HepG2 (cell line): ENCODE data around the gene DNAJB11. TPM values are rescaled to one million over a fixed set of nuclear protein-coding genes. Genes with fewer than 3 reads are reported as not detected.

ENCODE experiments used
- ARNTL ChIP-seq: sonication (generic); formaldehyde crosslinking; IDR thresholded peaks from 2 replicates; pipeline ENCODE4 v1.4.0; 2020; ENCODE audit warnings: mild to moderate bottlenecking, missing genetic modification reagents
- DMTF1 ChIP-seq: sonication (generic); formaldehyde crosslinking; IDR thresholded peaks from 2 replicates; pipeline ENCODE4 v1.4.0; 2020; ENCODE audit warnings: mild to moderate bottlenecking, missing genetic modification reagents
- FOXA1 ChIP-seq, 2 experiments: fragments of 450-650 bp in 1 of 2; sonication (generic) in 1 of 2; formaldehyde crosslinking in 1 of 2; IDR thresholded peaks; 2 replicates each; pipeline versions ENCODE4 v1.4.0 to v1.6.1; 2016 to 2020; ENCODE audit warnings: missing genetic modification reagents in 1 of 2
- GABPB1 ChIP-seq: IDR thresholded peaks from 2 replicates; pipeline ENCODE4 v1.6.1; 2016; ENCODE audit warnings: mild to moderate bottlenecking, missing genetic modification reagents, moderate library complexity, missing compliant biosample characterization
- MTF1 ChIP-seq: sonication (generic); formaldehyde crosslinking; IDR thresholded peaks from 2 replicates; pipeline ENCODE4 v1.5.0; 2020; ENCODE audit warnings: missing genetic modification reagents
- NFE2 ChIP-seq: sonication (generic); formaldehyde crosslinking; IDR thresholded peaks from 2 replicates; pipeline ENCODE4 v1.4.0; 2020; ENCODE audit warnings: missing genetic modification reagents
- PAF1 ChIP-seq: IDR thresholded peaks from 2 replicates; pipeline ENCODE4 v1.6.1; 2016; ENCODE audit warnings: missing genetic modification reagents, missing compliant biosample characterization
- PATZ1 ChIP-seq: sonication (generic); formaldehyde crosslinking; IDR thresholded peaks from 2 replicates; pipeline ENCODE4 v1.4.0; 2020; ENCODE audit warnings: missing genetic modification reagents
- RXRA ChIP-seq: sonication (generic); formaldehyde crosslinking; IDR thresholded peaks from 2 replicates; pipeline ENCODE4 v1.5.1; 2020; ENCODE audit warnings: missing genetic modification reagents
- SOX5 ChIP-seq: IDR thresholded peaks from 2 replicates; pipeline ENCODE4 v1.6.1; 2016; ENCODE audit warnings: borderline replicate concordance
- TARDBP ChIP-seq: sonication (generic); formaldehyde crosslinking; IDR thresholded peaks from 2 replicates; pipeline ENCODE4 v1.8.0; 2022; ENCODE audit warnings: mild to moderate bottlenecking, missing genetic modification reagents
- TEAD2 ChIP-seq: sonication (generic); formaldehyde crosslinking; IDR thresholded peaks from 2 replicates; pipeline ENCODE4 v1.9.0; 2021; ENCODE audit warnings: missing genetic modification reagents
- ZBTB26 ChIP-seq: IDR thresholded peaks from 2 replicates; pipeline ENCODE4 v1.6.1; 2016; ENCODE audit warnings: missing compliant biosample characterization, missing genetic modification reagents, borderline replicate concordance
- ZMAT3 ChIP-seq: sonication (generic); formaldehyde crosslinking; conservative IDR thresholded peaks from 2 replicates; pipeline ENCODE4 v1.7.0; 2021; ENCODE audit warnings: missing genetic modification reagents
- ZNF12 ChIP-seq: sonication (generic); formaldehyde crosslinking; IDR thresholded peaks from 2 replicates; pipeline ENCODE4 v1.5.0; 2020; ENCODE audit warnings: missing genetic modification reagents
- ZNF230 ChIP-seq: sonication (generic); formaldehyde crosslinking; IDR thresholded peaks from 2 replicates; pipeline ENCODE4 v1.4.0; 2020; ENCODE audit warnings: mild to moderate bottlenecking, missing genetic modification reagents
- ZNF281 ChIP-seq: sonication (generic); formaldehyde crosslinking; IDR thresholded peaks from 2 replicates; pipeline ENCODE4 v1.4.0; 2020; ENCODE audit warnings: missing genetic modification reagents, borderline replicate concordance
- ZNF354B ChIP-seq: sonication (generic); formaldehyde crosslinking; IDR thresholded peaks from 2 replicates; pipeline ENCODE4 v1.8.0; 2022; ENCODE audit warnings: mild to moderate bottlenecking, missing genetic modification reagents
- ZNF83 ChIP-seq: sonication (generic); formaldehyde crosslinking; IDR thresholded peaks from 2 replicates; pipeline ENCODE4 v1.4.0; 2020; ENCODE audit warnings: missing genetic modification reagents, mild to moderate bottlenecking, borderline replicate concordance
- ZSCAN20 ChIP-seq: sonication (generic); formaldehyde crosslinking; IDR thresholded peaks from 2 replicates; pipeline ENCODE4 v1.4.0; 2020; ENCODE audit warnings: missing genetic modification reagents, mild to moderate bottlenecking, borderline replicate concordance
- ZSCAN30 ChIP-seq: sonication (generic); formaldehyde crosslinking; IDR thresholded peaks from 2 replicates; pipeline ENCODE4 v1.5.0; 2020; ENCODE audit warnings: mild to moderate bottlenecking, missing genetic modification reagents
- polyA plus RNA-seq, 8 experiments: library from polyadenylated mRNA; depleted of rRNA in 3 of 8; stranded (reverse) in 7 of 8; unstranded in 1 of 8; fragments of >200 nt; fragmentation: Illumina TruSeq in 4 of 8; extraction: Trizol in 4 of 8; gene quantifications; 2 replicates each; pipeline versions ENCODE4 v1.2.1 to v1.2.3, GENCODE V29; 2011 to 2016; ENCODE audit warnings: low read depth in 4 of 8, missing spikeins in 1 of 8, mixed read lengths in 1 of 8; ENCODE audit not compliant: insufficient read depth in 1 of 8
- total RNA-seq, 5 experiments: library from RNA; depleted of rRNA; stranded (reverse); fragments of >200 nt; fragmentation: Illumina TruSeq; extraction: Trizol; gene quantifications; 2 replicates each; pipeline ENCODE4 v1.2.3, GENCODE V29; 2016; ENCODE audit warnings: low read depth in 1 of 5

The DNAJB11 gene
- total and polyA plus RNA-seq, 2 of the 13 experiments (the other 11 are each of a cell fraction or from before 2014, with no cell fraction given), result 41.0 to 132 TPM

- no peak for TF ChIP-seq DMTF1 (CRISPR knock-in tag)
- TF ChIP-seq PAF1, result no peak
- TF ChIP-seq TARDBP (CRISPR knock-in tag), result peak; percentile 53; the same call in 1 of the 2 replicates
- TF ChIP-seq TEAD2, result 0 out of 2 replicates have a peak, but pooled peaks have one; percentile 46
- TF ChIP-seq SOX5 (CRISPR knock-in tag), result peak; percentile 48; the same call in 1 of the 2 replicates
- peak; percentile 83; the same call in 1 of the 2 replicates for TF ChIP-seq ZNF354B (CRISPR knock-in tag)
- TF ChIP-seq PATZ1, result peak; percentile 90
- TF ChIP-seq ZSCAN30, result no peak
- TF ChIP-seq ZNF230 (CRISPR knock-in tag), result peak; percentile 66; the same call in 1 of the 2 replicates
- TF ChIP-seq ZNF83 (CRISPR knock-in tag), result no peak
- TF ChIP-seq FOXA1 (IDR thresholded peaks at IDR 0.05), result no peak
- TF ChIP-seq FOXA1 (CRISPR knock-in tag; IDR thresholded peaks at IDR 0.05), result no peak
- TF ChIP-seq ZMAT3 (CRISPR knock-in tag), result peak; percentile 88
- TF ChIP-seq MTF1, result no peak
- 0 out of 2 replicates have a peak, but pooled peaks have one; percentile 35 for TF ChIP-seq ZNF281 (CRISPR knock-in tag)
- peak; percentile 92; the same call in 1 of the 2 replicates for TF ChIP-seq ZBTB26
- peak; percentile 37; the same call in 1 of the 2 replicates for TF ChIP-seq ARNTL (CRISPR knock-in tag)
- TF ChIP-seq GABPB1 (CRISPR knock-in tag), result peak; percentile 76
- TF ChIP-seq RXRA (CRISPR knock-in tag), result peak; percentile 44; the same call in 1 of the 2 replicates
- no peak for TF ChIP-seq NFE2 (CRISPR knock-in tag)
- no peak for TF ChIP-seq ZNF12
- TF ChIP-seq ZSCAN20 (CRISPR knock-in tag), result 0 out of 2 replicates have a peak, but pooled peaks have one; percentile 46
These were observed 3.2 kb upstream of the DNAJB11 start, which contains the start of gene TBCCD1 (continued) for GRCh38 chr3:186567072-186567921.
